ENCODE measurements around the gene TOM1L1. TPM values are rescaled to one million over a fixed set of nuclear protein-coding genes. Genes with fewer than 3 reads are reported as not detected.
A peak's percentile ranks its signal among the peaks of the same experiment; 100 is the strongest.

The TOM1L1 gene
- total RNA-seq, 1 experiment from 2014 or later = 58.5 TPM

GRCh38 chr17:54906683-54907082, 6.0 kb downstream of the TOM1L1 start:
- no peak for ATAC-seq
- CTCF ChIA-PET = no interaction called here
- peaks cover 35% of the 10 kb centered on the region for H3K4me1 Mint-ChIP-seq

GRCh38 chr17:54907376-54907775, 6.7 kb downstream of the TOM1L1 start:
- Mint-ChIP-seq H3K27me3 (ENCODE audit: low read depth) (no peaks in the 10 kb centered on the region), H3K27ac (no peak overlapping the region), H3K36me3 (peaks cover 50% of the 10 kb centered on the region), H3K4me3 (no peak overlapping the region), H3K9me3 (no peaks in the 10 kb centered on the region), H3K4me1 (peaks cover 35% of the 10 kb centered on the region)
- ChIA-PET POLR2A (no interaction called here), CTCF (no interaction called here)
- TF ChIP-seq CREB1 (CRISPR knock-in tag; IDR thresholded peaks at IDR 0.05) (no peak), ATF2 (CRISPR knock-in tag; IDR thresholded peaks at IDR 0.05; ENCODE audit: borderline replicate concordance, low read depth) (no peak), JAZF1 (CRISPR knock-in tag; IDR thresholded peaks at IDR 0.05) (no peak), NFYB (CRISPR knock-in tag; conservative IDR thresholded peaks at IDR 0.05; ENCODE audit: low read depth) (no peak), TP53 (CRISPR knock-in tag; IDR thresholded peaks at IDR 0.05) (no peak), FOXP1 (CRISPR knock-in tag; IDR thresholded peaks at IDR 0.05; ENCODE audit: borderline replicate concordance) (no peak), ZNF317 (CRISPR knock-in tag; IDR thresholded peaks at IDR 0.05; ENCODE audit: borderline replicate concordance, low read depth) (no peak), CREM (CRISPR knock-in tag; IDR thresholded peaks at IDR 0.05) (no peak), NR1H2 (CRISPR knock-in tag; IDR thresholded peaks at IDR 0.05) (no peak)
- ATAC-seq (no peak), DNase-seq (ENCODE audit: low spot score) (no peak)

More at GRCh38 chr17:54906683-54907082, 6.0 kb downstream of the TOM1L1 start:
- no peak for DNase-seq (ENCODE audit: low spot score)
- Mint-ChIP-seq H3K36me3 (peaks cover 49% of the 10 kb centered on the region), H3K9me3 (no peaks in the 10 kb centered on the region), H3K4me3 (no peak overlapping the region), H3K27me3 (ENCODE audit: low read depth) (no peaks in the 10 kb centered on the region), H3K27ac (peak overlapping the region; percentile 6; the same call in 1 of the 2 replicates)
- TF ChIP-seq ZNF281 (CRISPR knock-in tag; IDR thresholded peaks at IDR 0.05) (no peak), GRHL2 (CRISPR knock-in tag; IDR thresholded peaks at IDR 0.05; ENCODE audit: insufficient replicate concordance, severe bottlenecking) (no peak), ZNF138 (CRISPR knock-in tag; conservative IDR thresholded peaks at IDR 0.05) (no peak), TEAD1 (CRISPR knock-in tag; IDR thresholded peaks at IDR 0.05) (no peak), FOXP4 (CRISPR knock-in tag; IDR thresholded peaks at IDR 0.05) (no peak), HMGXB4 (CRISPR knock-in tag; IDR thresholded peaks at IDR 0.05) (no peak), ZNF121 (CRISPR knock-in tag; IDR thresholded peaks at IDR 0.05) (no peak)
- POLR2A ChIA-PET = no interaction called here
